ENCODE measurements around the gene CTAGE9. TPM values are rescaled to one million over a fixed set of nuclear protein-coding genes. Genes with fewer than 3 reads are reported as not detected.

Gene CTAGE9
- total RNA-seq, 1 experiment from 2014 or later: not detected

GRCh38 chr6:131740161-131740560 is 29.3 kb upstream of the CTAGE9 start:
- intact Hi-C loops (cut with micrococcal nuclease; ENCODE audit: unreplicated experiment): no loop called here
- Mint-ChIP-seq H3K27me3 (ENCODE audit: unreplicated experiment) (peaks cover 13% of the 10 kb centered on the region), H3K9me3 (ENCODE audit: low read depth, unreplicated experiment) (no peaks in the 10 kb centered on the region), H3K36me3 (ENCODE audit: insufficient read depth, unreplicated experiment) (no peaks in the 10 kb centered on the region), H3K4me3 (ENCODE audit: low read depth, unreplicated experiment) (no peak overlapping the region), H3K4me1 (ENCODE audit: low read depth, unreplicated experiment) (peaks cover 12% of the 10 kb centered on the region), H3K27ac (ENCODE audit: unreplicated experiment) (no peak overlapping the region)
- no TSS peak for BruUV-seq (replicated peaks)
- CTCF ChIA-PET: interaction anchor here (0.5 kb wide), 1 partner anchor 593 kb away, joined by 3 read pairs; no protein-coding TSS in a partner anchor
- no peak for DNase-seq
- TF ChIP-seq CTCF (IDR thresholded peaks at IDR 0.05; ENCODE audit: unreplicated experiment): no peak

- Mint-ChIP-seq H3K4me1 (ENCODE audit: low read depth, unreplicated experiment) (peaks cover 4% of the 10 kb centered on the region), H3K27me3 (ENCODE audit: unreplicated experiment) (peaks cover 13% of the 10 kb centered on the region), H3K9me3 (ENCODE audit: low read depth, unreplicated experiment) (no peaks in the 10 kb centered on the region), H3K36me3 (ENCODE audit: insufficient read depth, unreplicated experiment) (no peaks in the 10 kb centered on the region), H3K27ac (ENCODE audit: unreplicated experiment) (no peak overlapping the region), H3K4me3 (ENCODE audit: low read depth, unreplicated experiment) (no peak overlapping the region)
- CTCF ChIA-PET: no interaction called here
- no peak for TF ChIP-seq CTCF (IDR thresholded peaks at IDR 0.05; ENCODE audit: unreplicated experiment)
- no TSS peak for BruUV-seq (replicated peaks)
- no peak for DNase-seq
- intact Hi-C loops (cut with micrococcal nuclease; ENCODE audit: unreplicated experiment): no loop called here
Measured at GRCh38 chr6:131739136-131739535, 28.3 kb upstream of the CTAGE9 start.

GRCh38 chr6:131736811-131737210 is 26.0 kb upstream of the CTAGE9 start:
- intact Hi-C loops (cut with micrococcal nuclease; ENCODE audit: unreplicated experiment): no loop called here
- no peak for DNase-seq
- H3K36me3 Mint-ChIP-seq (ENCODE audit: insufficient read depth, unreplicated experiment): no peaks in the 10 kb centered on the region
- BruUV-seq (replicated peaks): no TSS peak
- no peaks in the 10 kb centered on the region for H3K9me3 Mint-ChIP-seq (ENCODE audit: low read depth, unreplicated experiment)
- H3K4me3 Mint-ChIP-seq (ENCODE audit: low read depth, unreplicated experiment): no peak overlapping the region
- TF ChIP-seq CTCF (IDR thresholded peaks at IDR 0.05; ENCODE audit: unreplicated experiment): no peak
- H3K27ac Mint-ChIP-seq (ENCODE audit: unreplicated experiment): no peak overlapping the region
- no peaks in the 10 kb centered on the region for H3K4me1 Mint-ChIP-seq (ENCODE audit: low read depth, unreplicated experiment)
- H3K27me3 Mint-ChIP-seq (ENCODE audit: unreplicated experiment): peaks cover 13% of the 10 kb centered on the region
- CTCF ChIA-PET: no interaction called here

GRCh38 chr6:131736003-131736596 is 25.3 kb upstream of the CTAGE9 start:
- intact Hi-C loops (cut with micrococcal nuclease; ENCODE audit: unreplicated experiment): no loop called here
- TF ChIP-seq CTCF (IDR thresholded peaks at IDR 0.05; ENCODE audit: unreplicated experiment): no peak

More at GRCh38 chr6:131736003-131736596, 25.3 kb upstream of the CTAGE9 start:
- H3K4me1 Mint-ChIP-seq (ENCODE audit: low read depth, unreplicated experiment): no peaks in the 10 kb centered on the region
- CTCF ChIA-PET: no interaction called here
- no peaks in the 10 kb centered on the region for H3K36me3 Mint-ChIP-seq (ENCODE audit: insufficient read depth, unreplicated experiment)
- H3K4me3 Mint-ChIP-seq (ENCODE audit: low read depth, unreplicated experiment): no peak overlapping the region
- peaks cover 18% of the 10 kb centered on the region for H3K27me3 Mint-ChIP-seq (ENCODE audit: unreplicated experiment)
- BruUV-seq (replicated peaks): no TSS peak
- DNase-seq: no peak
- no peak overlapping the region for H3K27ac Mint-ChIP-seq (ENCODE audit: unreplicated experiment)
- no peaks in the 10 kb centered on the region for H3K9me3 Mint-ChIP-seq (ENCODE audit: low read depth, unreplicated experiment)

Data from Calu3 (cell line).